Testis (tissue), 3 donors: ENCODE measurements around the gene COL1A2. TPM values are rescaled to one million over a fixed set of nuclear protein-coding genes. Genes with fewer than 3 reads are reported as not detected.

Source experiments
- DNase-seq: peaks from one replicate; pipeline ENCODE4 v3.0.0-alpha.2; 2019
- H3K27ac ChIP-seq, 2 donors: fragments of 200-600 bp; sonication (generic); one replicate each; pipeline ENCODE4 v1.5.1; 2019
- H3K27me3 ChIP-seq: fragments of 200-600 bp; sonication (generic); one replicate; pipeline ENCODE4 v1.5.1; 2019
- H3K36me3 ChIP-seq: fragments of 200-600 bp; sonication (generic); one replicate; pipeline ENCODE4 v1.5.1; 2017; ENCODE audit warnings: low read depth; ENCODE audit errors: missing control alignments
- H3K4me1 ChIP-seq: fragments of 200-600 bp; sonication (generic); one replicate; pipeline ENCODE4 v1.5.1; 2019
- H3K4me3 ChIP-seq, 2 donors: fragments of 200-600 bp; sonication (generic); one replicate each; pipeline ENCODE4 v1.5.1; 2017 to 2019
- H3K9me3 ChIP-seq: fragments of 200-600 bp; sonication (generic); one replicate; pipeline ENCODE4 v1.5.1; 2017
- CTCF ChIP-seq, 3 experiments: fragments of 450-650 bp in 2 of 3; fragments of 200-600 bp in 1 of 3; sonication (generic) in 1 of 3; IDR thresholded peaks; one replicate each; pipeline ENCODE4 v1.5.1; 2016 to 2019; ENCODE audit warnings: antibody characterized with exemption in 3 of 3, mild to moderate bottlenecking in 2 of 3, moderate library complexity in 1 of 3
- POLR2A ChIP-seq: fragments of 450-650 bp; IDR thresholded peaks from one replicate; pipeline ENCODE4 v1.6.1; 2017; ENCODE audit warnings: antibody characterized with exemption, mild to moderate bottlenecking, moderate library complexity
- WGBS, 2 donors: methylation state at CpG; one replicate each; pipeline ENCODE4 v1.1.5; 2018; 5-methylcytosine and 5-hydroxymethylcytosine counted together
- intact Hi-C: fragments of 100-400 bp; cut with DNase I; formaldehyde crosslinking; loops from one replicate; pipeline ENCODE4 v1.15.1; 2023; ENCODE audit warnings: low total_unique reads
- polyA plus RNA-seq: library from polyadenylated mRNA; stranded (reverse); fragments of 350-450 nt; fragmentation: Illumina TruSeq; extraction: RNeasy Lipid Tissue Mini Kit (QIAGEN cat#74804); gene quantifications from one replicate; pipeline ENCODE4 v1.2.3, GENCODE V29; 2014; ENCODE audit warnings: low read depth, low replicate concordance; ENCODE audit not compliant: insufficient read depth
- total RNA-seq, 2 donors: library from RNA; depleted of rRNA; stranded (reverse); fragments of >200 nt; gene quantifications; one replicate each; pipeline ENCODE4 v1.2.3, GENCODE V29; 2016

Gene COL1A2
- total and polyA plus RNA-seq, 3 donors from 2014 or later, result 465 to 979 (median 866) TPM

DNA sequence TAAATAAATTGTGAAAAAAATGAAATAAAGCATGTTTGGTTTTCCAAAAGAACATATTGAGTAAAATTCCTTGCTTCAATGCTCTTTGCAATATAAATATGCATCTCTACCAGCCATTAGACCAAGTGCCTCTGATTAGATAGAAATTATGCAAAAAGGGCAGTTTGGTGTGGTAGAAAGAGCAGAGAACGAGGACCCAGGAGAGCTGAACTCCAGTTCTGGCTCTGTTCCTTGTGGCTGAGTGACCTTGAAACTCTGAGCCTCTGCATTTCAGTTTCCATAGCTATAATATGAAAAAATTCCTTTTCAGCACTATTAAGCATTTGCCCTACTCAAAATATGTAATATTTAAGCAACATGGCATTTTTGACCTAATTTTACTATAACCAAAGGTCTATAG, 36.5 kb downstream of the COL1A2 start:
- Histone ChIP-seq H3K27ac (no peak overlapping the region), H3K4me1 (no peaks in the 10 kb centered on the region), H3K9me3 (no peaks in the 10 kb centered on the region), H3K27me3 (no peaks in the 10 kb centered on the region), H3K4me3 (no peak overlapping the region), H3K36me3 (no peaks in the 10 kb centered on the region)
- WGBS, 2 donors, result 35 to 48% methylated on average over 1 of the region's 1 CpG
- intact Hi-C loops, result loop anchor here (10.0 kb wide), 1 partner anchor 146 kb away; no protein-coding TSS in a partner anchor
- DNase-seq, result no peak
- TF ChIP-seq CTCF (IDR thresholded peaks at IDR 0.05) (no peak), POLR2A (no peak)

DNA sequence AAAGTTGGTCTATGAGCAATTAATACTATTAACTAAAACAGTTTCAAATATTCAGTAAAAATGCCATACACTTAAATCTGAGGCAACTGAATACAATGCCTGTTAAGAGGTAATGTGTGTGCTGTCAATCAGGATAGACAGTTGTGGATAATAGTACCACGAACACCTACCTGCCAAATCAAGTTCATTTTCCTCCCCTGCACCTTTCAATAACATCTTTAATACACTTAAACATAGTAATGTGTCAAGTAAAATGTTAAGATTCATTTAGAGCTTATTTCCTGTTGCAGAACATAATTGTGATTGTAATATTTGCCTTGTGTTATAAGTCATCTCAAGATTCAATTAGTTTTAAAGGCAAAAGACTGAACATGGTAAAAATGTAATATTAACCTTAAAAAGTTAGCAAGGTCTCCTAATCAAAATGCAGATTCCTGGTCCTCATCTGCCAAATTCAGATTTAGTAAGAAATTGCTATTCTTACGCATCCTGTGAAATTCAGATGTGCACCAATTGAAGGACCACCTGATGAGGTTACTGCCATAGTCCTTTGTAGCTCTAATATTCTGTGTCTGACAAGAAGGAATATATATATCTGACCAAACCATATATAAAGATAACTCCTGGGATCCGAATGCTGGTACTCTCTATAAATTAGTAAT, 37.1 kb downstream of the COL1A2 start:
- H3K36me3 ChIP-seq, result no peaks in the 10 kb centered on the region
- intact Hi-C loops, result loop anchor here (10.0 kb wide), 1 partner anchor 147 kb away; no protein-coding TSS in a partner anchor
- TF ChIP-seq CTCF (IDR thresholded peaks at IDR 0.05) (no peak), POLR2A (no peak)
- H3K27ac ChIP-seq, result no peak overlapping the region
- no peaks in the 10 kb centered on the region for H3K4me1 ChIP-seq
- 71 to 84% methylated on average over 3 of the region's 3 CpGs for WGBS, 2 donors
- no peak overlapping the region for H3K4me3 ChIP-seq
- no peaks in the 10 kb centered on the region for H3K9me3 ChIP-seq
- DNase-seq, result no peak
- no peaks in the 10 kb centered on the region for H3K27me3 ChIP-seq

- Histone ChIP-seq H3K9me3 (no peaks in the 10 kb centered on the region), H3K27ac (no peak overlapping the region), H3K36me3 (no peaks in the 10 kb centered on the region), H3K4me3 (no peak overlapping the region), H3K4me1 (no peaks in the 10 kb centered on the region), H3K27me3 (no peaks in the 10 kb centered on the region)
- WGBS, 2 donors, result 87 to 89% methylated on average over 2 of the region's 2 CpGs
- TF ChIP-seq POLR2A (no peak), CTCF (IDR thresholded peaks at IDR 0.05) (no peak)
- no peak for DNase-seq
- intact Hi-C loops, result loop anchor here (10.0 kb wide), 1 partner anchor 147 kb away; no protein-coding TSS in a partner anchor
Observed at GRCh38 chr7:94432281-94432670, 37.6 kb downstream of the COL1A2 start.

GRCh38 chr7:94432817-94433216, 38.1 kb downstream of the COL1A2 start:
- Histone ChIP-seq H3K27me3 (no peaks in the 10 kb centered on the region), H3K9me3 (no peaks in the 10 kb centered on the region), H3K4me1 (no peaks in the 10 kb centered on the region), H3K27ac (no peak overlapping the region), H3K4me3 (no peak overlapping the region), H3K36me3 (no peaks in the 10 kb centered on the region)
- 83 to 100% methylated on average over 1 of the region's 1 CpG for WGBS, 2 donors
- intact Hi-C loops, result loop anchor here (10.0 kb wide), 1 partner anchor 148 kb away; no protein-coding TSS in a partner anchor
- TF ChIP-seq POLR2A, result no peak
- DNase-seq, result no peak

DNA sequence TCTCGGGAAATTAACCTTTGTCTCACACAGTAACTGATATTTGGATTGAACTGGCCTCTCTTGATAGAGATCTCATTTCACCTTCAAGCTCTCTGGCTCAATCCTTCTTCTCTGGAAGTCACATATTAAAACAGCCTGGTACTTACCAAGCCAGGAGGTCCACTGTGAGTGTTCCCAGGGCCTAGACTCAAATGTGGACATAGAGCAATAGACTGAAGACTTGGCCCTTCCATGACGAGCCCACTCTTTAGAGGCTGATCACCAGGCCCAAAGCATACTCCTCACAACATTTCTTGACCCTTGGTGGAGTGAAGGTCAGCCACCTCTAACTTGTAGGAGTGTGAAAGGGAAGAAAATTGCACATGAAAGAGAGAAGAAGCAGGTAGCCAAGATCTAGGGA, 38.5 kb downstream of the COL1A2 start:
- no peak overlapping the region for H3K27ac ChIP-seq
- TF ChIP-seq CTCF (IDR thresholded peaks at IDR 0.05) (no peak), POLR2A (no peak)
- no peak overlapping the region for H3K4me3 ChIP-seq
- H3K27me3 ChIP-seq, result no peaks in the 10 kb centered on the region
- H3K9me3 ChIP-seq, result no peaks in the 10 kb centered on the region
- intact Hi-C loops, result loop anchor here (10.0 kb wide), 1 partner anchor 148 kb away; no protein-coding TSS in a partner anchor
- H3K4me1 ChIP-seq, result no peaks in the 10 kb centered on the region
- no peaks in the 10 kb centered on the region for H3K36me3 ChIP-seq
- 84 to 93% methylated on average over 2 of the region's 2 CpGs for WGBS, 2 donors
- DNase-seq, result no peak
